ENCODE results near the gene ARHGAP19. TPM values are rescaled to one million over a fixed set of nuclear protein-coding genes. Genes with fewer than 3 reads are reported as not detected.

The ARHGAP19 gene
- total RNA-seq, 1 donor: 8.7 TPM

DNA sequence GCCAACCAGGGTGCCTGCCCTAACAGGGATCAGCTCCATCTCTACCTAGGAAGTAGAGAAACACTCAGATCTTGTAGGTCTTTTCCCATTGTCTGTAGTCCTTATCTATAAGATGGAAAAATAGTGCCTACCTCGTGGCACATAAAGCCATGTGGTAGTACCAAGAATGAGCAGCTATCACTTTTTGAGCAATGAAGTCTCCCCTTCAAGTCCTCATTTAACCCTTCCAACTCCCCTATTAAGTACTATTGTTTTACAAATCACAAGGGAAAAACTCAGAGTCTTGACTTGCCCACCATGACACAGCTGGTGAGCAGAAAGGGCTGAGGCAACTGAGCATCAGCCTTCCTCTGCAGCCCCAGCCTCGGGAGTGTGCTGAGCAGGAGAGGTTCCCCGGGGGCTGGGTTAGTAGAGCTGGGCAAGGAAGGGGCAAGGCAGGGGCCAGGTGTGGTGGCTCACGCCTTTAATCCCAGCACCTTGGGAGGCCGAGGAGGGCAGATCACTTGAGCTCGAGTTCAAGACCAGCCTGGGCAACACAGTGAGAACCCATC, 38.8 kb upstream of the ARHGAP19 start:
- no peak overlapping the region for H3K4me3 ChIP-seq (ENCODE audit: insufficient read depth, low read length)
- TF ChIP-seq, protein P1, sequence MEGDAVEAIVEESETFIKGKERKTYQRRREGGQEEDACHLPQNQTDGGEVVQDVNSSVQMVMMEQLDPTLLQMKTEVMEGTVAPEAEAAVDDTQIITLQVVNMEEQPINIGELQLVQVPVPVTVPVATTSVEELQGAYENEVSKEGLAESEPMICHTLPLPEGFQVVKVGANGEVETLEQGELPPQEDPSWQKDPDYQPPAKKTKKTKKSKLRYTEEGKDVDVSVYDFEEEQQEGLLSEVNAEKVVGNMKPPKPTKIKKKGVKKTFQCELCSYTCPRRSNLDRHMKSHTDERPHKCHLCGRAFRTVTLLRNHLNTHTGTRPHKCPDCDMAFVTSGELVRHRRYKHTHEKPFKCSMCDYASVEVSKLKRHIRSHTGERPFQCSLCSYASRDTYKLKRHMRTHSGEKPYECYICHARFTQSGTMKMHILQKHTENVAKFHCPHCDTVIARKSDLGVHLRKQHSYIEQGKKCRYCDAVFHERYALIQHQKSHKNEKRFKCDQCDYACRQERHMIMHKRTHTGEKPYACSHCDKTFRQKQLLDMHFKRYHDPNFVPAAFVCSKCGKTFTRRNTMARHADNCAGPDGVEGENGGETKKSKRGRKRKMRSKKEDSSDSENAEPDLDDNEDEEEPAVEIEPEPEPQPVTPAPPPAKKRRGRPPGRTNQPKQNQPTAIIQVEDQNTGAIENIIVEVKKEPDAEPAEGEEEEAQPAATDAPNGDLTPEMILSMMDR (IDR thresholded peaks at IDR 0.05; ENCODE audit: extremely low read depth, low read depth, low read length): no peak
- H3K36me3 ChIP-seq (ENCODE audit: insufficient read depth, low read length): no peaks in the 10 kb centered on the region
- DNase-seq (ENCODE audit: insufficient read length, low spot score, missing footprints): no peak
- peaks cover 11% of the 10 kb centered on the region for H3K27me3 ChIP-seq (ENCODE audit: insufficient read depth, low read length)
- H3K27ac ChIP-seq (ENCODE audit: low read depth, low read length): no peak overlapping the region
- no peaks in the 10 kb centered on the region for H4K20me1 ChIP-seq (ENCODE audit: insufficient read depth, low read length)
- H3K9me3 ChIP-seq (ENCODE audit: low read depth, low read length): no peaks in the 10 kb centered on the region
- H3K79me2 ChIP-seq (ENCODE audit: insufficient read depth, low read length): peaks cover 14% of the 10 kb centered on the region
- H3K4me2 ChIP-seq (ENCODE audit: insufficient read depth, low read length): no peak overlapping the region
- H3K4me1 ChIP-seq (ENCODE audit: insufficient read depth, low read length): peaks cover 20% of the 10 kb centered on the region
- H2AFZ ChIP-seq (ENCODE audit: low read length): no peak overlapping the region

DNA sequence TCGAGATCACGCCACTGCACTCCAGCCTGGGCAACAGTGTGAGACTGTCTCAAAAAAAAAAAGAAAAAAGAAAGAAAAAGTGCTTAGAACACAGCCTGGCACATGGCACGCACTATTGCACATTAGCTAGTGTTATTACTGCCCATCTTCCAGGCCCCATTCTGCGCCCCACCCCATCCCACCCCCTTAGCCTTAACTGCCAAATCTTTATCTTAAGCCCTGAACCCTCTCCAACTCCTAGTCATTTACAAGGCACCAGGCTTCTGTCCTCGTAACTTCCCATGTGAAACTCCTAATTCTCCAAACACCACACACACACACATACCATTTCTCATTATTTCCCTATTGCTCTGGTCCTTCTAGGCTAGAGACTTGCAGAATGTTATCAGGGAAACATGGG, 37.3 kb upstream of the ARHGAP19 start:
- Histone ChIP-seq H3K79me2 (ENCODE audit: insufficient read depth, low read length) (peaks cover 14% of the 10 kb centered on the region), H3K4me3 (ENCODE audit: insufficient read depth, low read length) (no peak overlapping the region), H2AFZ (ENCODE audit: low read length) (no peak overlapping the region), H3K9me3 (ENCODE audit: low read depth, low read length) (no peaks in the 10 kb centered on the region), H3K4me2 (ENCODE audit: insufficient read depth, low read length) (no peak overlapping the region), H4K20me1 (ENCODE audit: insufficient read depth, low read length) (no peaks in the 10 kb centered on the region), H3K4me1 (ENCODE audit: insufficient read depth, low read length) (peaks cover 20% of the 10 kb centered on the region), H3K36me3 (ENCODE audit: insufficient read depth, low read length) (no peaks in the 10 kb centered on the region), H3K27ac (ENCODE audit: low read depth, low read length) (no peak overlapping the region), H3K27me3 (ENCODE audit: insufficient read depth, low read length) (no peaks in the 10 kb centered on the region)
- no peak for DNase-seq (ENCODE audit: insufficient read length, low spot score, missing footprints)
- TF ChIP-seq, protein P1 (IDR thresholded peaks at IDR 0.05; ENCODE audit: extremely low read depth, low read depth, low read length): no peak

DNA sequence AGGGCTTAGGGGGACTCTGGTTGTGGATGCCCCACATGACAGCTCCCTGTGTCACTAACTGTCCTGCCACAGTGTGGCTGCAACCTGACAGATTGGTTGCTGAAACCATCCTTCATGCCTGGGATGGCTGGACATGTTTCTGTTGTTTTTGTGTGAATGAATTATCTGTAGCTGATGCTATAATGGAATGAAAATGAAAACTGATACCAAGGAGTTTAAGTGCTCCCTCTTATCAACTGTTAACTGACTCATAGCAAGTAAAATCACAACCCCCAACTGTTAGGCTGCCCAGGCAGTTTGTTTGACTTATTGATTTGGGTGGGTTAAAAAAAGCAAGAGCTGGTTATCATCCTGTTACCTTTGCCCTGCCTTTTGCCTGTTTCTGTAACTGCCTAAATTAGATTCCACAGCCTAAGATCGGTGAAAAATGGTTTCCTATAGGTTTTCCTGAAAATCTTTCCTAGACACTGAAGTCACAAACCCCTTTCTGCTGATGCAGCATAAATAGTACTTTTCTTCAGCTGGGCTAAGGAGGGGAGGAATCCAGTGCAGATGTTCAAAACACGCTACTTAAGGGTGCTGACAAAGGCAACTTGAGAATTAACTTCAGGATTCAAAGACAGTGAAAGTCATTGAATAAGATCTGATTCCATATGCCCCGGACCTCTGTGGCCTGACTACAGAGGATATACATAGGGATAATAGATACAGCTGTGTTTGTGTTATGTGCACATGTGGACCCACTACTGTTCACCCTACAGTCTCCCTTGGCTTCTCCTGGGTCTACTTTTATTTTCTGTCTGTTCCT, 36.4 kb upstream of the ARHGAP19 start:
- TF ChIP-seq, protein P1 (IDR thresholded peaks at IDR 0.05; ENCODE audit: extremely low read depth, low read depth, low read length): no peak
- Histone ChIP-seq H4K20me1 (ENCODE audit: insufficient read depth, low read length) (no peaks in the 10 kb centered on the region), H3K36me3 (ENCODE audit: insufficient read depth, low read length) (no peaks in the 10 kb centered on the region)

More for the DNA sequence above, 36.4 kb upstream of the ARHGAP19 start:
- DNase-seq (ENCODE audit: insufficient read length, low spot score, missing footprints): no peak
- Histone ChIP-seq H2AFZ (ENCODE audit: low read length) (no peak overlapping the region), H3K4me3 (ENCODE audit: insufficient read depth, low read length) (no peak overlapping the region), H3K27ac (ENCODE audit: low read depth, low read length) (no peak overlapping the region), H3K4me2 (ENCODE audit: insufficient read depth, low read length) (no peak overlapping the region), H3K79me2 (ENCODE audit: insufficient read depth, low read length) (peaks cover 14% of the 10 kb centered on the region), H3K4me1 (ENCODE audit: insufficient read depth, low read length) (peaks cover 19% of the 10 kb centered on the region), H3K27me3 (ENCODE audit: insufficient read depth, low read length) (no peaks in the 10 kb centered on the region), H3K9me3 (ENCODE audit: low read depth, low read length) (no peaks in the 10 kb centered on the region)

Data from osteoblast (primary cell).